NCI-H146 (cell line): ENCODE results near the gene AVP.

Experiments
- DNase-seq: peaks from one replicate; lab custom pipeline; 2025; lab: John Stamatoyannopoulos, UW

Gene AVP

DNA sequence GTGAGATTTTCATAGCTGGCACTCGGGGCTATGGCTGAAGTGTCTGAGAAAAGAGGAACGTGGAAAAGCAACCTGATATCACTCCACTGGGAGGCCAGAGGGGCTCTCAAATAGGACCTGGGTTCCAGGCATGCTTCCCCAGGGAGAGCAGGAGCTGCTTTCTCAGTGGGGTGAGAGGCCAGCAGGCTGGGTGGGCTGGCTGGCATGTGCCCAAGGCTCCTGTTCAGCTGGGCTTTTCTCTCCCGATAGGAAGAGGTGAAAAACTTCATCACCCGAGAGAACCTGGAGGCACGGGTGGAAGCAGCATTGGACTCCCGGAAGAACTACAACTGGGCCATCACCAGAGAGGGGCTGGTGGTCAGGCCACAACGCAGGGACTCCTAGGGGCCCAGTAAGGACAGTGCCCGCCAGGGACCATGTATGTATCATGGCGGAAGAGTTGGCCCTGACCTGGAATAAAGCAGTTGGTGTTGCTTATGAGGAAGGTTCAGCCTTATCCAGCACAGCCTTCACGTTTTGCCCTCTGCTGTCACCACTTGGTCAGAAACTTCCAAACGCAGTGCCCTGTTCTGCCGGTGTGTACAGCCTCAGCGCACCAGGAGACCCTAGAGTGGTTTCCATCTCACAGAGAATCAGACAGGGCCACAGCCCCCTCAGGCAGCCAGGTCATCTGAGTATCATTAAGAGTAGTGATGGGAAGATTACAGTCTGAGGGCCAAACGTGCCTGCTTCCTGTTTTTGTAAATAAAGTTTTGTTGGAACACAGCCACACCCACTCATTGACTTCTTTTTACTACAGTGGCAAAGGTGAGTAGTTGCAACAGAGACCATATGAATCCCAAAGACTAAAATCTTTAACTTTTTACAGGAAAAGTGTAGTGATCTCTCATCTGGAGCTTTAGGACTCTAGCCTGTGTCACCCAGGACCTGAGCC lies 36.8 kb downstream of the AVP start:
- DNase-seq = no peak

- peak; percentile 91 for DNase-seq
These were observed 37.7 kb downstream of the AVP start for GRCh38 chr20:3046677-3047462.

DNA sequence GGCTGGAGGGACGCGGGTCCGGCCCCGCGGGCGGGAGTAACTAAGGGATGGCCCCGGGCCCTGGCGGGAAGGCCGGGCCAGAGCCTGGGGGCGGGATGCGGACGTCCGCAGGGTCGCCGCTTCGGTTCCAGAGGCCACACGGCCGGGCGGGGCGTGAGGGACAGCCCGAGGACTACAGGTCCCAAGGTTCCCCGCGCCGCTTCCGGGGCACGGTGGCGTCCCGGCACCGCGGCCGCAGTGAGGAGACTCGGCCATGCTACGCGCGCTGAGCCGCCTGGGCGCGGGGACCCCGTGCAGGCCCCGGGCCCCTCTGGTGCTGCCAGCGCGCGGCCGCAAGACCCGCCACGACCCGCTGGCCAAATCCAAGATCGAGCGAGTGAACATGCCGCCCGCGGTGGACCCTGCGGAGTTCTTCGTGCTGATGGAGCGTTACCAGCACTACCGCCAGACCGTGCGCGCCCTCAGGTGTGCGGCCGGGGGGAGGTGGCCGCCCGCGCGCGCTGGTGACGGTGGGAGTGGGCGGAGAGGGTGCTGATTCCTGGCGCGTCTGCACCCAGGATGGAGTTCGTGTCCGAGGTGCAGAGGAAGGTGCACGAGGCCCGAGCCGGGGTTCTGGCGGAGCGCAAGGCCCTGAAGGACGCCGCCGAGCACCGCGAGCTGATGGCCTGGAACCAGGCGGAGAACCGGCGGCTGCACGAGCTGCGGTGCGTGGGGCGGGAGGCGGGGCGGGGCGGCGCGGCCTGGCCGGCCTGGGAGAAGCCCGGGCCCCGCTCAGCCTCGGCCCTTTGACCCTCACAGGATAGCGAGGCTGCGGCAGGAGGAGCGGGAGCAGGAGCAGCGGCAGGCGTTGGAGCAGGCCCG lies 38.5 kb downstream of the AVP start, which contains the start of gene MRPS26:
MRPS26 (plus strand) TSS at position 237 of the 861 bp plus-strand sequence; CDS start at position 254, 17 bp downstream.
- peak; percentile 97 for DNase-seq

GRCh38 chr20:3045042-3045815 lies 39.3 kb downstream of the AVP start:
- DNase-seq = peak; percentile 30

DNA sequence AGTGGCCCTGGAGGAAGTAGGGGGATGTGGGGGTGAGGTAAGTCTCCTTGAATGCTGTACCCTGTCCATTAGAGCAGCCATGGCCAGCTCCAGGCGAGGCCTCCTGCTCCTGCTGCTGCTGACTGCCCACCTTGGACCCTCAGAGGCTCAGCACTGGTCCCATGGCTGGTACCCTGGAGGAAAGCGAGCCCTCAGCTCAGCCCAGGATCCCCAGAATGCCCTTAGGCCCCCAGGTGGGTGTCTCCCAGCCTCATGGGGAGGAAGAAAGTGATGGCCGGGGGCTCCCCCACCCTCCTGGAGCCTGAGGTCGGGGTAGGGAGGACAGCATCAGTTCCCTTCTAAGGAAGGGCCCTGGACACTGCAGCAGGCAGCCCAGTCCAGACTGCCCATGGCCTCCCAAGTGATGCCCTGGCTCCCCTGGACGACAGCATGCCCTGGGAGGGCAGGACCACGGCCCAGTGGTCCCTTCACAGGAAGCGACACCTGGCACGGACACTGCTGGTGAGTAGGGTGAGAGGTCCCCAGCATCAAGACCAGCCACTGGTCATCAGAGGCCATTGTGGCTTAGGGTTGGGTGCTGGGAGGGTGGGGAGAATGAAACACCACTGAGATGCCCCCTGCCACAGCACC lies 40.1 kb downstream of the AVP start:
- DNase-seq = no peak

- no peak for DNase-seq
These were observed 41.2 kb downstream of the AVP start, which contains the start of gene GNRH2 for GRCh38 chr20:3043322-3043721. Gene GNRH2 (plus strand): TSS chr20:3043622. CDS start chr20:3044415, 793 bp downstream.

- DNase-seq = no peak
These were observed 41.9 kb downstream of the AVP start for GRCh38 chr20:3042625-3043024.

DNA sequence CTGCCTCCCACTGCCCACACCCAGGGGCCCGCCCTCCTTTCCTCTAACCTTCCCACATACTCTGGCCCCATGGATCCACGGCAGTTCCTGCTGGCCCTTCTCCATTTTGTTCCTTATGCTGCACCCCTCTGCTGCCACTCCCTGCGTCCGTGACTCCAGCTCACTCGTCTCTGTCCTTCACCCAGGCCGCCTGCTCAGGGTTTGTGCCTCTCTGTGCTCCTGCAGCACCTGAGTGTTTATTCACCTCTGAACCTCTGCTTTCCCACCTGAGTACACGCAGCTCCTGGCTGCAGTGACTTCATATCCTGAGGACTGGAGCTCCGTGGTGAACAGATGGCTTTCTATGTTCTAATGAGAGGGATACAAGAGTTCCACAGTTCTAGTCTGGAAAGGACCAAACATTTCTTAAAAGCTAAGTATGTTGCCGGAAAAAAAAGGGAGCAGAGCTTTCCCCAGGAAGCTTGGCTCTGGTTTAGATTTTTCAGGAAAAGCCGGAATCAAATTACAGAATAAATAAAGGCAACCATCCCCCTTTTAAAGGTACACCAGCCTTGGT lies 42.6 kb downstream of the AVP start:
- DNase-seq = no peak

GRCh38 chr20:3040086-3040485 lies 44.4 kb downstream of the AVP start:
- DNase-seq = no peak

GRCh38 chr20:3039426-3039825 lies 45.1 kb downstream of the AVP start:
- no peak for DNase-seq

- no peak for DNase-seq
These were observed 46.1 kb downstream of the AVP start for GRCh38 chr20:3038454-3038853.

GRCh38 chr20:3037654-3038053 lies 46.9 kb downstream of the AVP start:
- no peak for DNase-seq

DNA sequence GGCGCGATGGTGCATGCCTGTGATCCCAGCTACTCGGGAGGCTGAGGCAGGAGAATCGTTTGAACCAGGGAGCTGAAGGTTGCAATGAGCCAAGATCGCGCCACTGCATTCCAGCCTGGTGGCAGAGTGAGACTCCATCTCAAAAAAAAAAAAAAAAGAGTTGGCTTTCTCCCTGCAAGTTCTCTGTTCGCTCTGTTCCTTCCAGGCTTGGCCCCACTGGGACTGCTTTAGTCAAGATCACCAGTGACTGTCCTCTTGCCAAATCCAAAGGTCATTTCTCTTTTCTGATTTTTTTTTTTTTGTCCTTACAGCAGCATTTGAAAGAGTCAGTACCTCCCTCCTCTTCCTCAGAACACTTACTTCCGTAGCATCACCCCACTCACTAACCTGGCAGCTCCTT lies 51.9 kb downstream of the AVP start:
- DNase-seq = no peak
